Activated naive CD8-positive, alpha-beta T cell treated with anti-CD3 and anti-CD28 coated beads, Interleukin-2, amount 10 ng/mL, durations not matched to agents 7 days and 5 days (primary cell): ENCODE measurements around the gene MOB1A. TPM values are rescaled to one million over a fixed set of nuclear protein-coding genes. Genes with fewer than 3 reads are reported as not detected.

ENCODE experiments used
- ATAC-seq: fragments of 150-1000 bp; cut with Tn5 transposase; one replicate; pipeline ENCODE4 v1.10.0; 2021; ENCODE audit warnings: low read depth, moderate library complexity
- POLR2A ChIA-PET: fragments of 350-600 bp; sonication (Branson Sonifier 250); formaldehyde crosslinking; loops from one replicate; lab custom pipeline; 2021; ENCODE audit warnings: antibody characterized with exemption; lab: Charles Lee
- DNase-seq: peaks from one replicate; pipeline ENCODE4 v3.0.0; 2021
- H3K27ac Mint-ChIP-seq: one replicate; pipeline ENCODE4 v1.8.0; 2022; ENCODE audit warnings: mild to moderate bottlenecking, mixed read lengths
- H3K27me3 Mint-ChIP-seq: one replicate; pipeline ENCODE4 v1.8.0; 2022; ENCODE audit warnings: mild to moderate bottlenecking, moderate library complexity, mixed read lengths
- H3K36me3 Mint-ChIP-seq: one replicate; pipeline ENCODE4 v1.8.0; 2021; ENCODE audit warnings: mild to moderate bottlenecking, mixed read lengths
- H3K4me1 Mint-ChIP-seq: one replicate; pipeline ENCODE4 v1.8.0; 2021; ENCODE audit warnings: mixed read lengths
- H3K4me3 Mint-ChIP-seq: one replicate; pipeline ENCODE4 v1.8.0; 2022; ENCODE audit warnings: mild to moderate bottlenecking, moderate library complexity, mixed read lengths
- H3K9me3 Mint-ChIP-seq: one replicate; pipeline ENCODE4 v1.8.0; 2021; ENCODE audit warnings: mixed read lengths
- total RNA-seq, 2 experiments: library from RNA; stranded (reverse); gene quantifications; one replicate each; pipeline ENCODE4 v1.2.3, GENCODE V29; 2021

MOB1A gene
- total RNA-seq, 2 experiments from 2014 or later, result 178 TPM

GRCh38 chr2:74212702-74213410 lies 34.2 kb upstream of the MOB1A start:
- Mint-ChIP-seq H3K36me3 (peaks cover 28% of the 10 kb centered on the region), H3K27ac (no peak overlapping the region), H3K27me3 (no peaks in the 10 kb centered on the region), H3K4me1 (peaks cover 13% of the 10 kb centered on the region), H3K9me3 (no peaks in the 10 kb centered on the region), H3K4me3 (no peak overlapping the region)
- POLR2A ChIA-PET, result no interaction called here
- no peak for DNase-seq
- ATAC-seq, result no peak

DNA sequence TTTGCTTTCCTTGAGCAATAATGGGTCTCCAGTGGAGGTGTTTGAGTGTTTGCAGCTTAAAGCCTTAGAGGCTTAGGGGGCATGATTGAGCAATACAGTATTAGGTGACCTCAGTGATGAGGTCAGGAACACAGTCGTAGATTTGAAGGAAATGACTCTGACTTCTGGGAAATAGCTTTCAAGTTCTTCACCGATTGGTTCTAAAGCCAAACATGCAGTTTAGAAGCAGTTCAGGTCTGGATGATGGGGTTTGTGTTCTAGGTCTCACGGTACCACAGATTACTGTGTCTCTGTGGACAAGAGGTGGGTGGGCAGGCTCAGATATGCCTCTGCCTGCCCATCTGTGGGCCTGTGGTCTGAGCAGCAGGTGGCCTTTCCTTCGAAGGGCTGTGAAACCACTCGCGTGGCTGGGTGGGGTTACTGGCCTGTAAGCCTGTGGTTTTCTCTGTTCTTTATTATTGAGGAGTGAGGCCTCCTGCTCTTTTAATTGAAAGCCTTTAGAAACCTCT lies 27.6 kb upstream of the MOB1A start:
- Mint-ChIP-seq H3K9me3 (no peaks in the 10 kb centered on the region), H3K4me3 (peak overlapping the region; percentile 62), H3K36me3 (peaks cover 22% of the 10 kb centered on the region), H3K4me1 (peaks cover 56% of the 10 kb centered on the region), H3K27ac (peak overlapping the region; percentile 91), H3K27me3 (no peaks in the 10 kb centered on the region)
- ATAC-seq (peak; percentile 93), DNase-seq (peak; percentile 72)
- POLR2A ChIA-PET, result interaction anchor here (0.6 to 13.0 kb wide), 6 partner anchors 8 to 378 kb away, joined by 3 to 276 read pairs (median 8); partner anchors contain the start of genes DGUOK, MOB1A, MTHFD2 and STAMBP

GRCh38 chr2:74205596-74205995 lies 26.9 kb upstream of the MOB1A start:
- POLR2A ChIA-PET, result interaction anchor here (0.7 to 13.0 kb wide), 7 partner anchors 7 to 377 kb away, joined by 3 to 276 read pairs (median 7); partner anchors contain the start of genes DGUOK, MOB1A, MTHFD2 and STAMBP
- ATAC-seq, result peak; percentile 44

GRCh38 chr2:74205113-74205512 lies 26.4 kb upstream of the MOB1A start:
- Mint-ChIP-seq H3K9me3 (no peaks in the 10 kb centered on the region), H3K36me3 (peaks cover 28% of the 10 kb centered on the region), H3K4me1 (peaks cover 64% of the 10 kb centered on the region), H3K4me3 (peak overlapping the region; percentile 62), H3K27ac (peak overlapping the region; percentile 91), H3K27me3 (no peaks in the 10 kb centered on the region)
- POLR2A ChIA-PET, result interaction anchor here (0.5 to 13.0 kb wide), 6 partner anchors 7 to 348 kb away, joined by 3 to 276 read pairs (median 3); partner anchors contain the start of genes MOB1A and MTHFD2
- DNase-seq, result no peak
- no peak for ATAC-seq

More at GRCh38 chr2:74205596-74205995, 26.9 kb upstream of the MOB1A start:
- Mint-ChIP-seq H3K9me3 (no peaks in the 10 kb centered on the region), H3K4me3 (peak overlapping the region; percentile 62), H3K4me1 (peaks cover 60% of the 10 kb centered on the region), H3K27me3 (no peaks in the 10 kb centered on the region), H3K27ac (peak overlapping the region; percentile 91), H3K36me3 (peaks cover 24% of the 10 kb centered on the region)
- peak; percentile 45 for DNase-seq

DNA sequence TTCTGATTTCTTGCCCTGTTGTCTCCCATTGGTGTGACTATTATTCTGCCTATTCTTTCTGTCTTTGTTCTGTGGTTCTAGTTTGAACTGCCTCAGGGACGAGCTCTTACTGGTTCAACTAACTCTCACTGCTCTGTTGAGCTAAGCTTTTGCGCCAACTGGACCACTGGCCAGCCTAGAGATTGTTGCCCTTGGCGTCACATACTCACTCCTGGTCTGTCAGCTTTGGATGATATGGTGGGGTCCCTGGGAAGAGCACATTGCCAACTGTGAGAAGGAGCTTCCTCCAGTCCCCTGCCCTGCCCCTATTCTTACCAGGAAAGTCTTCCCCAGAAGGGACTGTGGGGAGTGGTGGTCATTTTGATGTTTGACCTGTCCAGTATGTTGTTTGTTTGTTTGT lies 25.8 kb upstream of the MOB1A start:
- Mint-ChIP-seq H3K4me3 (peak overlapping the region; percentile 28), H3K27ac (peak overlapping the region; percentile 91), H3K36me3 (peaks cover 29% of the 10 kb centered on the region), H3K9me3 (no peaks in the 10 kb centered on the region), H3K4me1 (peaks cover 61% of the 10 kb centered on the region), H3K27me3 (no peaks in the 10 kb centered on the region)
- ATAC-seq (no peak), DNase-seq (no peak)
- POLR2A ChIA-PET, result interaction anchor here (0.5 to 13.0 kb wide), 4 partner anchors 26 to 349 kb away, joined by 3 to 276 read pairs (median 3); partner anchors contain the start of gene MOB1A

DNA sequence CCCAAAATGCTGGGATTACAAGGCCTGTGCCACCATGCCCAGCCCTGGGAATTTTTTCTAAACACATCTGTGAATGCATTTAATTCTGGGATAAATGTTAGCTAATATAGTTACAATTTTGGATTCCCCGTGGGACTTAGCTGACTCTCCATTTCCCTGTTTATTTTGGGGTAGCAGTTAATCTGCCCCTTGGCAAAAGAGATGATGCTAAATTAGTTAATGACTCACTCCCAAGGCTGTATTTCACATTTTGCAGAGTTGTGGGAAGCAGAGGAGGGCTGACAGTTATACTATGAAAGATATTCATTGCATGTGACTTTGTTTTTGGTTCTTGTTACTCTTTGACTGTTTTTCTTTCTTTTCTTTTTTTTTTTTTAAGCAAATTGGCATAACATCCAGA lies 22.9 kb upstream of the MOB1A start:
- H3K36me3 Mint-ChIP-seq, result peaks cover 24% of the 10 kb centered on the region
- peak overlapping the region; percentile 74 for H3K27ac Mint-ChIP-seq
- H3K4me3 Mint-ChIP-seq, result peak overlapping the region; percentile 99
- no peak for ATAC-seq
- DNase-seq, result no peak
- no peaks in the 10 kb centered on the region for H3K27me3 Mint-ChIP-seq
- POLR2A ChIA-PET, result interaction anchor here (13.0 kb wide), 1 partner anchor 23 kb away, joined by 276 read pairs; the partner anchor contains the start of gene MOB1A
- peaks cover 59% of the 10 kb centered on the region for H3K4me1 Mint-ChIP-seq
- no peaks in the 10 kb centered on the region for H3K9me3 Mint-ChIP-seq

DNA sequence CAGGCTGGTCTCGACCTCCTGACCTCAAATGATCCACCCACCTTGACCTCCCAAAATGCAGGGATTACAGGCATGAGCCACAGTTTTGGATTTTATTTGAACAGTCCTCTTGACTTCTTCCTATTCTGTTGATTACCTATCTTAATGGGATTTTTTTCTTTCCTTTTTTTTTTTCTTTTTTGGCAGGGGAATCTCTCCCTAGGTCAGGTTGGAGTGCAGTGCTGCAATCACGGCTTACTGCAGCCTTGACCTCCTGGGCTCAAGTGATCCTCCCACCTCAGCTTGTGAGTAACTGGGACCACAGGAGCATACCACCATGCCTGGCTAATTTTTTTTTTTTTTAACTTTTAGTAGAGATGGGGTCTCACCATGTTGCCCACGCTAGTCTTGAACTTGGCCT lies 22.5 kb upstream of the MOB1A start:
- no peaks in the 10 kb centered on the region for H3K9me3 Mint-ChIP-seq
- peaks cover 24% of the 10 kb centered on the region for H3K36me3 Mint-ChIP-seq
- POLR2A ChIA-PET, result interaction anchor here (13.0 kb wide), 1 partner anchor 23 kb away, joined by 276 read pairs; the partner anchor contains the start of gene MOB1A
- peak overlapping the region; percentile 99 for H3K4me3 Mint-ChIP-seq
- ATAC-seq (no peak), DNase-seq (no peak)
- peak overlapping the region; percentile 74 for H3K27ac Mint-ChIP-seq
- peaks cover 55% of the 10 kb centered on the region for H3K4me1 Mint-ChIP-seq
- H3K27me3 Mint-ChIP-seq, result no peaks in the 10 kb centered on the region

DNA sequence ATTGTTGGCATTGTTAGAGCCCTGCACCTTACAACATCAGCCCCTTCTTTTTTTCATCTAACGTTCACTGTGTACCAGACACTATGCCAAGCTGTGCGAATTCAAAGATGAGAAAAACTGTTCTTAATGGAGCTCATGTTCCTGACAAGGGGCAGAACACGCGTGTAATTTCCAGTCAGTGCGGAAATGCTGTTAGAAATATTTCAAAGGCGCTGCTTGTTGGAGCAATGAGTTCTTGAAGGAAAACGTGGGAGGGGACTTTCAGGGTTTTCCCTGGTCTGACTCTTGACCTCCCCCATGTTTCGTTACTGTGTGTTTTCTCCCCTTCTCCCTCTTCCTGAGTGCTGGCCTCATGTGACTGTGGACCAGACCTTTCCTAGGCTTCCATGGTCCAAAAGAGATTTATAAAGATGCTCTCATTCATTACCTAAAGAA lies 21.2 kb upstream of the MOB1A start:
- Mint-ChIP-seq H3K4me3 (peak overlapping the region; percentile 99), H3K27ac (peak overlapping the region; percentile 100), H3K27me3 (no peaks in the 10 kb centered on the region), H3K9me3 (no peaks in the 10 kb centered on the region), H3K4me1 (peaks cover 43% of the 10 kb centered on the region), H3K36me3 (peaks cover 23% of the 10 kb centered on the region)
- ATAC-seq, result no peak
- POLR2A ChIA-PET, result interaction anchor here (0.7 to 13.0 kb wide), 12 partner anchors 7 to 221 kb away, joined by 3 to 276 read pairs (median 6); partner anchors contain the start of genes BOLA3, C2orf81 and MOB1A
- DNase-seq, result no peak

DNA sequence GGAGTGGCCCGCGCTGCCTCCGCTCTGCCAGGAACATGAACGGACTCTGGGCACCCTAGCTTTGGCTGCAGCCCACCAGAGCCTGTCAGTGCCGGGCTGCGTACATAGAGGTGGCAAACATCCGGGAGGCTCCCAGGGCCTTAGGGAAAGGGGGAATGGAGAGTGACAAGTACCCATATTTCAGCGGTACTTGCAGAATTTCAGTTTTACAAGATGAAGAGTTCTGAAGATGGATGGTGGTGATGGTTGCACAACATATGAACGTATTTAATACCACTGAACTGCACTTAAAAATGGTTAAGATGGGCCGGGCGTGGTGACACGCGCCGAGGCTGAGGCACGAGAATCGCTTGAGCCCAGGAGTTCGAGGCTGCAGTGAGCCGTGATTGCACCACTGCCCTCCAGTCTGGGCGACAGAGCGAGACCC lies 20.6 kb upstream of the MOB1A start:
- ATAC-seq, result no peak
- Mint-ChIP-seq H3K36me3 (peaks cover 23% of the 10 kb centered on the region), H3K27me3 (no peaks in the 10 kb centered on the region), H3K4me1 (peaks cover 38% of the 10 kb centered on the region), H3K4me3 (peak overlapping the region; percentile 99), H3K27ac (peak overlapping the region; percentile 100), H3K9me3 (no peaks in the 10 kb centered on the region)
- POLR2A ChIA-PET, result interaction anchor here (0.7 to 13.0 kb wide), 20 partner anchors 8 to 462 kb away, joined by 3 to 276 read pairs (median 6); partner anchors contain the start of genes BOLA3, C2orf81, MOB1A and MRPL53
- DNase-seq, result no peak

GRCh38 chr2:74198461-74199274 lies 20.0 kb upstream of the MOB1A start, which contains the start of gene MTHFD2:
Gene MTHFD2, plus strand, starts transcription at chr2:74198615. Its CDS starts 27 bp downstream, at chr2:74198642.
- Mint-ChIP-seq H3K36me3 (peaks cover 23% of the 10 kb centered on the region), H3K4me1 (peaks cover 37% of the 10 kb centered on the region), H3K27ac (peak within 1 kb of the TSS; percentile 100), H3K9me3 (no peaks in the 10 kb centered on the region), H3K4me3 (peak within 1 kb of the TSS; percentile 99), H3K27me3 (no peaks in the 10 kb centered on the region)
- POLR2A ChIA-PET, result interaction anchor here (0.7 to 13.0 kb wide), 21 partner anchors 8 to 462 kb away, joined by 3 to 276 read pairs (median 5); partner anchors contain the start of genes BOLA3, C2orf81, MOB1A and MRPL53
- DNase-seq (peak; percentile 94), ATAC-seq (peak; percentile 89)

- no peak for DNase-seq
- no peak for ATAC-seq
- H3K4me1 Mint-ChIP-seq, result peaks cover 33% of the 10 kb centered on the region
- H3K4me3 Mint-ChIP-seq, result peak overlapping the region; percentile 99
- H3K36me3 Mint-ChIP-seq, result peaks cover 23% of the 10 kb centered on the region
- POLR2A ChIA-PET, result interaction anchor here (0.7 to 13.0 kb wide), 16 partner anchors 9 to 461 kb away, joined by 3 to 276 read pairs (median 6); partner anchors contain the start of genes BOLA3, MOB1A, MRPL53 and STAMBP
- H3K27me3 Mint-ChIP-seq, result no peaks in the 10 kb centered on the region
- H3K27ac Mint-ChIP-seq, result peak overlapping the region; percentile 100
- H3K9me3 Mint-ChIP-seq, result no peaks in the 10 kb centered on the region
Measured at GRCh38 chr2:74198023-74198460, 19.4 kb upstream of the MOB1A start.

DNA sequence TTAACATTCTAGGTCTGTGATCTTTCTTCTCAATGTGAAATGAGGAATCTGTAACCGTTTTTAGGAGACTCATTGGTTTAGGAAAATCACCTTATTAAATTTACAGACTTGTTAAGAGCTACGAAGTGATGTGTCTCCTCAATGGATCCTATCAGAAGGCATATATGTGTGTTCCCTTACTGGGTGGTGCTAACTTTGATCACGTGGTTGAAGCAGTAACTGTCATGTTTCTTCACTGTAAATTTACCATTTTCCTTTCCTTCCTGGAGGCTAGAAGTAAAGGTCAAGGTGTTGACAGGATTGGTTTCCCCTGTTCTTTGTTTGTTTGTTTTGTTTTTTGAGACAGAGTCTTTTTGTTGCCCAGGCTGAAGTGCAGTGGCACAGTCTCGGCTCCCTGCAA lies 18.4 kb upstream of the MOB1A start:
- POLR2A ChIA-PET, result interaction anchor here (4.3 to 13.0 kb wide), 2 partner anchors 10 to 18 kb away, joined by 32 to 276 read pairs; partner anchors contain the start of gene MOB1A
- H3K27me3 Mint-ChIP-seq, result peaks cover 4% of the 10 kb centered on the region
- H3K4me1 Mint-ChIP-seq, result peaks cover 29% of the 10 kb centered on the region
- no peak for DNase-seq
- H3K36me3 Mint-ChIP-seq, result peaks cover 20% of the 10 kb centered on the region
- no peaks in the 10 kb centered on the region for H3K9me3 Mint-ChIP-seq
- H3K4me3 Mint-ChIP-seq, result no peak overlapping the region
- no peak for ATAC-seq
- H3K27ac Mint-ChIP-seq, result peak overlapping the region; percentile 30
